ENCODE measurements around the gene PASK. TPM values are rescaled to one million over a fixed set of nuclear protein-coding genes. Genes with fewer than 3 reads are reported as not detected.

The PASK gene
- total and polyA plus RNA-seq, 9 of the 15 experiments (the other 6 are each of a cell fraction or from before 2014, with no cell fraction given) = 1.5 to 30.3 (median 9.9) TPM

- TF ChIP-seq MEF2A (IDR thresholded peaks at IDR 0.05; ENCODE audit: control insufficient read depth, low read depth, low read length) (no peak), ZNF253 (CRISPR knock-in tag; conservative IDR thresholded peaks at IDR 0.05) (no peak), STAT5A (IDR thresholded peaks at IDR 0.05; ENCODE audit: borderline replicate concordance, low read length) (no peak), SAFB2 (IDR thresholded peaks at IDR 0.05; ENCODE audit: borderline replicate concordance, low read depth, low read length, severe bottlenecking) (no peak), POU5F1 (IDR thresholded peaks at IDR 0.05; ENCODE audit: borderline replicate concordance, low read depth, low read length, partially characterized antibody) (no peak), NR4A1 (CRISPR knock-in tag; IDR thresholded peaks at IDR 0.05) (no peak), NR4A1 (tag; IDR thresholded peaks at IDR 0.05) (no peak), ATF7 (IDR thresholded peaks at IDR 0.05) (peak; percentile 81), ZNF134 (CRISPR knock-in tag; conservative IDR thresholded peaks at IDR 0.05) (no peak), HOXB6 (CRISPR knock-in tag; IDR thresholded peaks at IDR 0.05; ENCODE audit: borderline replicate concordance) (no peak), MBD2 (IDR thresholded peaks at IDR 0.05; ENCODE audit: borderline replicate concordance, low read depth) (peak; percentile 75; the same call in 1 of the 2 replicates)
- TF ChIP-seq, protein P1, sequence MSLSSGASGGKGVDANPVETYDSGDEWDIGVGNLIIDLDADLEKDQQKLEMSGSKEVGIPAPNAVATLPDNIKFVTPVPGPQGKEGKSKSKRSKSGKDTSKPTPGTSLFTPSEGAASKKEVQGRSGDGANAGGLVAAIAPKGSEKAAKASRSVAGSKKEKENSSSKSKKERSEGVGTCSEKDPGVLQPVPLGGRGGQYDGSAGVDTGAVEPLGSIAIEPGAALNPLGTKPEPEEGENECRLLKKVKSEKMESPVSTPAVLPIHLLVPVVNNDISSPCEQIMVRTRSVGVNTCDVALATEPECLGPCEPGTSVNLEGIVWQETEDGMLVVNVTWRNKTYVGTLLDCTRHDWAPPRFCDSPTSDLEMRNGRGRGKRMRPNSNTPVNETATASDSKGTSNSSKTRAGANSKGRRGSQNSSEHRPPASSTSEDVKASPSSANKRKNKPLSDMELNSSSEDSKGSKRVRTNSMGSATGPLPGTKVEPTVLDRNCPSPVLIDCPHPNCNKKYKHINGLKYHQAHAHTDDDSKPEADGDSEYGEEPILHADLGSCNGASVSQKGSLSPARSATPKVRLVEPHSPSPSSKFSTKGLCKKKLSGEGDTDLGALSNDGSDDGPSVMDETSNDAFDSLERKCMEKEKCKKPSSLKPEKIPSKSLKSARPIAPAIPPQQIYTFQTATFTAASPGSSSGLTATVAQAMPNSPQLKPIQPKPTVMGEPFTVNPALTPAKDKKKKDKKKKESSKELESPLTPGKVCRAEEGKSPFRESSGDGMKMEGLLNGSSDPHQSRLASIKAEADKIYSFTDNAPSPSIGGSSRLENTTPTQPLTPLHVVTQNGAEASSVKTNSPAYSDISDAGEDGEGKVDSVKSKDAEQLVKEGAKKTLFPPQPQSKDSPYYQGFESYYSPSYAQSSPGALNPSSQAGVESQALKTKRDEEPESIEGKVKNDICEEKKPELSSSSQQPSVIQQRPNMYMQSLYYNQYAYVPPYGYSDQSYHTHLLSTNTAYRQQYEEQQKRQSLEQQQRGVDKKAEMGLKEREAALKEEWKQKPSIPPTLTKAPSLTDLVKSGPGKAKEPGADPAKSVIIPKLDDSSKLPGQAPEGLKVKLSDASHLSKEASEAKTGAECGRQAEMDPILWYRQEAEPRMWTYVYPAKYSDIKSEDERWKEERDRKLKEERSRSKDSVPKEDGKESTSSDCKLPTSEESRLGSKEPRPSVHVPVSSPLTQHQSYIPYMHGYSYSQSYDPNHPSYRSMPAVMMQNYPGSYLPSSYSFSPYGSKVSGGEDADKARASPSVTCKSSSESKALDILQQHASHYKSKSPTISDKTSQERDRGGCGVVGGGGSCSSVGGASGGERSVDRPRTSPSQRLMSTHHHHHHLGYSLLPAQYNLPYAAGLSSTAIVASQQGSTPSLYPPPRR (CRISPR knock-in tag; IDR thresholded peaks at IDR 0.05; ENCODE audit: borderline replicate concordance) = no peak
- TF ChIP-seq, protein P2, sequence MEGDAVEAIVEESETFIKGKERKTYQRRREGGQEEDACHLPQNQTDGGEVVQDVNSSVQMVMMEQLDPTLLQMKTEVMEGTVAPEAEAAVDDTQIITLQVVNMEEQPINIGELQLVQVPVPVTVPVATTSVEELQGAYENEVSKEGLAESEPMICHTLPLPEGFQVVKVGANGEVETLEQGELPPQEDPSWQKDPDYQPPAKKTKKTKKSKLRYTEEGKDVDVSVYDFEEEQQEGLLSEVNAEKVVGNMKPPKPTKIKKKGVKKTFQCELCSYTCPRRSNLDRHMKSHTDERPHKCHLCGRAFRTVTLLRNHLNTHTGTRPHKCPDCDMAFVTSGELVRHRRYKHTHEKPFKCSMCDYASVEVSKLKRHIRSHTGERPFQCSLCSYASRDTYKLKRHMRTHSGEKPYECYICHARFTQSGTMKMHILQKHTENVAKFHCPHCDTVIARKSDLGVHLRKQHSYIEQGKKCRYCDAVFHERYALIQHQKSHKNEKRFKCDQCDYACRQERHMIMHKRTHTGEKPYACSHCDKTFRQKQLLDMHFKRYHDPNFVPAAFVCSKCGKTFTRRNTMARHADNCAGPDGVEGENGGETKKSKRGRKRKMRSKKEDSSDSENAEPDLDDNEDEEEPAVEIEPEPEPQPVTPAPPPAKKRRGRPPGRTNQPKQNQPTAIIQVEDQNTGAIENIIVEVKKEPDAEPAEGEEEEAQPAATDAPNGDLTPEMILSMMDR (IDR thresholded peaks at IDR 0.05 in 2 of 3, conservative IDR thresholded peaks at IDR 0.05 in 1 of 3; ENCODE audit: insufficient read depth in 2 of 3, low read depth in 1 of 3, low read length in 3 of 3) = no peak
- TF ChIP-seq, protein P3, sequence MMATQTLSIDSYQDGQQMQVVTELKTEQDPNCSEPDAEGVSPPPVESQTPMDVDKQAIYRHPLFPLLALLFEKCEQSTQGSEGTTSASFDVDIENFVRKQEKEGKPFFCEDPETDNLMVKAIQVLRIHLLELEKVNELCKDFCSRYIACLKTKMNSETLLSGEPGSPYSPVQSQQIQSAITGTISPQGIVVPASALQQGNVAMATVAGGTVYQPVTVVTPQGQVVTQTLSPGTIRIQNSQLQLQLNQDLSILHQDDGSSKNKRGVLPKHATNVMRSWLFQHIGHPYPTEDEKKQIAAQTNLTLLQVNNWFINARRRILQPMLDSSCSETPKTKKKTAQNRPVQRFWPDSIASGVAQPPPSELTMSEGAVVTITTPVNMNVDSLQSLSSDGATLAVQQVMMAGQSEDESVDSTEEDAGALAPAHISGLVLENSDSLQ (IDR thresholded peaks at IDR 0.05) = peak; percentile 75
- TF ChIP-seq, protein P4, sequence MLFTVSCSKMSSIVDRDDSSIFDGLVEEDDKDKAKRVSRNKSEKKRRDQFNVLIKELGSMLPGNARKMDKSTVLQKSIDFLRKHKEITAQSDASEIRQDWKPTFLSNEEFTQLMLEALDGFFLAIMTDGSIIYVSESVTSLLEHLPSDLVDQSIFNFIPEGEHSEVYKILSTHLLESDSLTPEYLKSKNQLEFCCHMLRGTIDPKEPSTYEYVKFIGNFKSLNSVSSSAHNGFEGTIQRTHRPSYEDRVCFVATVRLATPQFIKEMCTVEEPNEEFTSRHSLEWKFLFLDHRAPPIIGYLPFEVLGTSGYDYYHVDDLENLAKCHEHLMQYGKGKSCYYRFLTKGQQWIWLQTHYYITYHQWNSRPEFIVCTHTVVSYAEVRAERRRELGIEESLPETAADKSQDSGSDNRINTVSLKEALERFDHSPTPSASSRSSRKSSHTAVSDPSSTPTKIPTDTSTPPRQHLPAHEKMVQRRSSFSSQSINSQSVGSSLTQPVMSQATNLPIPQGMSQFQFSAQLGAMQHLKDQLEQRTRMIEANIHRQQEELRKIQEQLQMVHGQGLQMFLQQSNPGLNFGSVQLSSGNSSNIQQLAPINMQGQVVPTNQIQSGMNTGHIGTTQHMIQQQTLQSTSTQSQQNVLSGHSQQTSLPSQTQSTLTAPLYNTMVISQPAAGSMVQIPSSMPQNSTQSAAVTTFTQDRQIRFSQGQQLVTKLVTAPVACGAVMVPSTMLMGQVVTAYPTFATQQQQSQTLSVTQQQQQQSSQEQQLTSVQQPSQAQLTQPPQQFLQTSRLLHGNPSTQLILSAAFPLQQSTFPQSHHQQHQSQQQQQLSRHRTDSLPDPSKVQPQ (CRISPR knock-in tag; IDR thresholded peaks at IDR 0.05; ENCODE audit: borderline replicate concordance) = no peak
- TF ChIP-seq, protein P5, sequence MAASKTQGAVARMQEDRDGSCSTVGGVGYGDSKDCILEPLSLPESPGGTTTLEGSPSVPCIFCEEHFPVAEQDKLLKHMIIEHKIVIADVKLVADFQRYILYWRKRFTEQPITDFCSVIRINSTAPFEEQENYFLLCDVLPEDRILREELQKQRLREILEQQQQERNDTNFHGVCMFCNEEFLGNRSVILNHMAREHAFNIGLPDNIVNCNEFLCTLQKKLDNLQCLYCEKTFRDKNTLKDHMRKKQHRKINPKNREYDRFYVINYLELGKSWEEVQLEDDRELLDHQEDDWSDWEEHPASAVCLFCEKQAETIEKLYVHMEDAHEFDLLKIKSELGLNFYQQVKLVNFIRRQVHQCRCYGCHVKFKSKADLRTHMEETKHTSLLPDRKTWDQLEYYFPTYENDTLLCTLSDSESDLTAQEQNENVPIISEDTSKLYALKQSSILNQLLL (CRISPR knock-in tag; IDR thresholded peaks at IDR 0.05; ENCODE audit: borderline replicate concordance) = no peak
Measured at GRCh38 chr2:241102239-241102803, 47.0 kb downstream of the PASK start, which contains the start of gene MTERF4 (continued).
